Measurements from ENCODE around the gene UPP2. TPM values are rescaled to one million over a fixed set of nuclear protein-coding genes. Genes with fewer than 3 reads are reported as not detected.

Gene UPP2
- total RNA-seq, 1 donor from 2014 or later, result not detected

GRCh38 chr2:158174956-158175355 lies 73.3 kb downstream of the UPP2 start:
- Mint-ChIP-seq H3K27ac (no peak overlapping the region), H3K4me3 (no peak overlapping the region), H3K4me1 (ENCODE audit: low read depth) (no peaks in the 10 kb centered on the region), H3K27me3 (ENCODE audit: insufficient read depth) (peaks cover 17% of the 10 kb centered on the region), H3K36me3 (ENCODE audit: low read depth) (no peaks in the 10 kb centered on the region), H3K9me3 (no peaks in the 10 kb centered on the region)
- no peak for DNase-seq (ENCODE audit: low spot score)
- intact Hi-C loops (cut with micrococcal nuclease), result no loop called here

GRCh38 chr2:158178646-158179045 lies 77.0 kb downstream of the UPP2 start:
- Mint-ChIP-seq H3K9me3 (no peaks in the 10 kb centered on the region), H3K27me3 (ENCODE audit: insufficient read depth) (peaks cover 35% of the 10 kb centered on the region), H3K27ac (no peak overlapping the region), H3K36me3 (ENCODE audit: low read depth) (no peaks in the 10 kb centered on the region), H3K4me3 (no peak overlapping the region), H3K4me1 (ENCODE audit: low read depth) (no peaks in the 10 kb centered on the region)
- intact Hi-C loops (cut with micrococcal nuclease), result loop anchor here (1.0 kb wide), 1 partner anchor 576 kb away; no protein-coding TSS in a partner anchor
- no peak for DNase-seq (ENCODE audit: low spot score)

- Mint-ChIP-seq H3K4me3 (no peak overlapping the region), H3K4me1 (ENCODE audit: low read depth) (no peaks in the 10 kb centered on the region), H3K9me3 (no peaks in the 10 kb centered on the region), H3K36me3 (ENCODE audit: low read depth) (no peaks in the 10 kb centered on the region), H3K27me3 (ENCODE audit: insufficient read depth) (peaks cover 38% of the 10 kb centered on the region), H3K27ac (no peak overlapping the region)
- intact Hi-C loops (cut with micrococcal nuclease), result loop anchor here (1.0 kb wide), 1 partner anchor 575 kb away; no protein-coding TSS in a partner anchor
- DNase-seq (ENCODE audit: low spot score), result no peak
These were observed 78.0 kb downstream of the UPP2 start for GRCh38 chr2:158179660-158180059.

- no peak overlapping the region for H3K4me3 Mint-ChIP-seq
- no peak overlapping the region for H3K27ac Mint-ChIP-seq
- no peaks in the 10 kb centered on the region for H3K4me1 Mint-ChIP-seq (ENCODE audit: low read depth)
- no peaks in the 10 kb centered on the region for H3K36me3 Mint-ChIP-seq (ENCODE audit: low read depth)
- peaks cover 43% of the 10 kb centered on the region for H3K27me3 Mint-ChIP-seq (ENCODE audit: insufficient read depth)
- DNase-seq (ENCODE audit: low spot score), result no peak
- intact Hi-C loops (cut with micrococcal nuclease), result no loop called here
- H3K9me3 Mint-ChIP-seq, result no peaks in the 10 kb centered on the region
These were observed 79.5 kb downstream of the UPP2 start for GRCh38 chr2:158181171-158181570.

- Mint-ChIP-seq H3K4me1 (ENCODE audit: low read depth) (no peaks in the 10 kb centered on the region), H3K9me3 (no peaks in the 10 kb centered on the region), H3K27me3 (ENCODE audit: insufficient read depth) (peaks cover 42% of the 10 kb centered on the region), H3K4me3 (no peak overlapping the region), H3K36me3 (ENCODE audit: low read depth) (no peaks in the 10 kb centered on the region), H3K27ac (no peak overlapping the region)
- DNase-seq (ENCODE audit: low spot score), result no peak
- intact Hi-C loops (cut with micrococcal nuclease), result no loop called here
These were observed 81.1 kb downstream of the UPP2 start for GRCh38 chr2:158182676-158183295.

- H3K27me3 Mint-ChIP-seq (ENCODE audit: insufficient read depth), result peaks cover 35% of the 10 kb centered on the region
- H3K36me3 Mint-ChIP-seq (ENCODE audit: low read depth), result no peaks in the 10 kb centered on the region
- no peak for DNase-seq (ENCODE audit: low spot score)
- intact Hi-C loops (cut with micrococcal nuclease), result no loop called here
- no peak overlapping the region for H3K4me3 Mint-ChIP-seq
- no peak overlapping the region for H3K27ac Mint-ChIP-seq
- H3K9me3 Mint-ChIP-seq, result no peaks in the 10 kb centered on the region
- no peaks in the 10 kb centered on the region for H3K4me1 Mint-ChIP-seq (ENCODE audit: low read depth)
These were observed 82.3 kb downstream of the UPP2 start for GRCh38 chr2:158184001-158184400.

GRCh38 chr2:158184556-158185343 lies 83.1 kb downstream of the UPP2 start:
- Mint-ChIP-seq H3K27me3 (ENCODE audit: insufficient read depth) (peaks cover 37% of the 10 kb centered on the region), H3K9me3 (no peaks in the 10 kb centered on the region), H3K36me3 (ENCODE audit: low read depth) (no peaks in the 10 kb centered on the region), H3K27ac (no peak overlapping the region), H3K4me3 (no peak overlapping the region), H3K4me1 (ENCODE audit: low read depth) (peaks cover 5% of the 10 kb centered on the region)
- intact Hi-C loops (cut with micrococcal nuclease), result no loop called here
- no peak for DNase-seq (ENCODE audit: low spot score)

Other genes with a start within 250 kb of the UPP2 start
- 44.0 and 46.5 TPM in 2 replicates for gene ACVR1, start 225.5 kb upstream of the UPP2 start, total RNA-seq